HUES64 (cell line): ENCODE measurements around the gene STAP1. TPM values are rescaled to one million over a fixed set of nuclear protein-coding genes. Genes with fewer than 3 reads are reported as not detected.
"Not testable (repeated sequence)": the region's sequence is repeated elsewhere in the genome, so short reads cannot be mapped to it uniquely, and the experiment has no call there.

Source experiments
- H3K27ac ChIP-seq: 2 replicates; pipeline ENCODE4 v1.7.0; 2013; ENCODE audit warnings: low read depth, low read length, inconsistent platforms
- H3K27me3 ChIP-seq: 2 replicates; pipeline ENCODE4 v1.6.1; 2013; ENCODE audit warnings: mild to moderate bottlenecking, low read length; ENCODE audit not compliant: insufficient read depth
- H3K36me3 ChIP-seq: 2 replicates; pipeline ENCODE4 v1.6.1; 2013; ENCODE audit warnings: mild to moderate bottlenecking, low read length; ENCODE audit not compliant: insufficient read depth
- H3K4me1 ChIP-seq: 2 replicates; pipeline ENCODE4 v1.6.1; 2013; ENCODE audit warnings: mild to moderate bottlenecking, low read length, moderate library complexity; ENCODE audit not compliant: insufficient read depth
- H3K4me3 ChIP-seq: 2 replicates; pipeline ENCODE4 v1.5.1; 2013; ENCODE audit warnings: mild to moderate bottlenecking, low read length, moderate library complexity
- H3K9ac ChIP-seq: 2 replicates; pipeline ENCODE4 v1.6.1; 2013; ENCODE audit warnings: mild to moderate bottlenecking, low read depth, low read length
- H3K9me3 ChIP-seq: 2 replicates; pipeline ENCODE4 v1.6.1; 2013; ENCODE audit warnings: low read depth, low read length; ENCODE audit not compliant: insufficient read depth
- WGBS: fragments of 150-250, 120-280 bp; methylation state at CpG from one replicate; pipeline ENCODE4 v1.1.7; 2013; ENCODE audit warnings: missing lambda C conversion rate; 5-methylcytosine and 5-hydroxymethylcytosine counted together
- polyA plus RNA-seq, 2 experiments: library from polyadenylated mRNA; stranded (reverse); fragments of 50-300 nt; gene quantifications; one replicate each; pipeline ENCODE4 v1.2.3, GENCODE V29; 2013

STAP1 gene
- polyA plus RNA-seq (2013, experiment 1 of 2), result not detected
- polyA plus RNA-seq (2013, experiment 2 of 2), result not detected

- WGBS, result 96% methylated on average over 3 of the region's 4 CpGs
- H3K4me3 ChIP-seq, result no peak within 1 kb of the TSS
- H3K9ac ChIP-seq, result no peak within 1 kb of the TSS
- H3K27ac ChIP-seq, result no peak within 1 kb of the TSS
- no peaks in the 10 kb centered on the region for H3K27me3 ChIP-seq
- no peaks in the 10 kb centered on the region for H3K36me3 ChIP-seq
- H3K4me1 ChIP-seq, result no peaks in the 10 kb centered on the region
- no peaks in the 10 kb centered on the region for H3K9me3 ChIP-seq
Measured at GRCh38 chr4:67558493-67558892, at the start of gene STAP1. TSS of gene STAP1 (plus strand) at chr4:67558727. CDS start at chr4:67558810, 83 bp downstream.

DNA sequence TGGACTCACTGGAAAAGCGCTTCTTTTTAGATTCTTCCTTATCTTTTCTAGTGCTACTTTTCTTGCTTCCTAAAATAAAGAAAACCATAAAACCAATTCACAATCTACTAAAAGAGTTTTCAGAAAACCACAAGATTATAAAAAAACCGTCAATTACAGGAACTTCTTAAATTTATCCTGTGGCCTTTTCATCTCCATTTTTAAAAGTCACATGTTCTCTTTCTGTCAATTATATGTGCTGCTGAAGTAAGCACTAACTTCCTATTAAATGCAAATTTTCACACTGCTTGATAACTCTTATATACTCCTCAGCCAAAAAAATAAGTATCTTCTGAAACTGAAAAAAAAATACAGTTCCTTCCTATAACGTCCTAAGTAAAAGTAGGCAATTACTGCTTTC, 46.0 kb upstream of the STAP1 start:
- Histone ChIP-seq H3K27ac (no peak overlapping the region), H3K9me3 (no peaks in the 10 kb centered on the region), H3K27me3 (no peaks in the 10 kb centered on the region), H3K4me3 (no peak overlapping the region), H3K9ac (no peak overlapping the region), H3K36me3 (peaks cover 86% of the 10 kb centered on the region), H3K4me1 (no peaks in the 10 kb centered on the region)
- 99% methylated on average over 3 of the region's 3 CpGs for WGBS

GRCh38 chr4:67520141-67520540, 38.4 kb upstream of the STAP1 start:
- 95% methylated on average over 5 of the region's 5 CpGs for WGBS
- H3K4me3 ChIP-seq, result no peak overlapping the region
- H3K27ac ChIP-seq, result no peak overlapping the region
- H3K9ac ChIP-seq, result no peak overlapping the region
- no peaks in the 10 kb centered on the region for H3K27me3 ChIP-seq
- peaks cover 33% of the 10 kb centered on the region for H3K36me3 ChIP-seq
- H3K4me1 ChIP-seq, result no peaks in the 10 kb centered on the region
- H3K9me3 ChIP-seq, result no peaks in the 10 kb centered on the region

DNA sequence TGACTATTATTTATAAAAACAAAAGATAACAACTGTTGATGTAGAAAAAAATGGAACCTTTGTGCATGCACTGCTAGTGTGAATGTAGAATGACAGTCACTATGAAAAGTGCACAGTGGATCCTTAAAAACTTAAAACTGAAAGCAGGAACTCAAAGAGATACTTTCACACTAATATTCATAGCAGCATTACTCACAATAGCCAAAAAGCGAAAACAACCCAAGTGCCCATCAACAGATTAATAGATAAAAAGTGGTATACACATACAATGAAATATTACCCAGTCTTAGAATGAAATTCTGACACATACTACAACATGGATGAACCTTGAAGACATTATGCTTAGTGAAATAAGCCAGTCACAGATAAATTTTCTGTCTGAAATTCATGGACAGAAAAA, 37.0 kb upstream of the STAP1 start:
- no peaks in the 10 kb centered on the region for H3K9me3 ChIP-seq
- H3K4me3 ChIP-seq, result no peak overlapping the region
- WGBS, result no CpG with 5 or more reads among the region's 1 CpG
- no peak overlapping the region for H3K27ac ChIP-seq
- H3K9ac ChIP-seq, result no peak overlapping the region
- H3K27me3 ChIP-seq, result no peaks in the 10 kb centered on the region
- H3K4me1 ChIP-seq, result no peaks in the 10 kb centered on the region
- peaks cover 26% of the 10 kb centered on the region for H3K36me3 ChIP-seq

GRCh38 chr4:67522230-67522629, 36.3 kb upstream of the STAP1 start:
- H3K27me3 ChIP-seq, result no peaks in the 10 kb centered on the region
- WGBS, result 86% methylated on average over 1 of the region's 2 CpGs
- no peak overlapping the region for H3K9ac ChIP-seq
- H3K9me3 ChIP-seq, result no peaks in the 10 kb centered on the region
- H3K4me1 ChIP-seq, result no peaks in the 10 kb centered on the region
- H3K27ac ChIP-seq, result no peak overlapping the region
- no peak overlapping the region for H3K4me3 ChIP-seq
- peaks cover 25% of the 10 kb centered on the region for H3K36me3 ChIP-seq

- 98% methylated on average over 9 of the region's 10 CpGs for WGBS
- peaks cover 19% of the 10 kb centered on the region for H3K36me3 ChIP-seq
- no peaks in the 10 kb centered on the region for H3K4me1 ChIP-seq
- no peak overlapping the region for H3K4me3 ChIP-seq
- H3K27ac ChIP-seq, result no peak overlapping the region
- no peak overlapping the region for H3K9ac ChIP-seq
- H3K9me3 ChIP-seq, result no peaks in the 10 kb centered on the region
- no peaks in the 10 kb centered on the region for H3K27me3 ChIP-seq
Measured at GRCh38 chr4:67522851-67523671, 35.5 kb upstream of the STAP1 start.

- H3K27ac ChIP-seq, H3K9me3 ChIP-seq: not testable (repeated sequence)
Measured at GRCh38 chr4:67524140-67524539, 34.4 kb upstream of the STAP1 start.

GRCh38 chr4:67531379-67531962, 27.1 kb upstream of the STAP1 start:
- H3K9me3 ChIP-seq, result 0 out of 2 replicates have a peak, but pooled peaks cover 3% of the 10 kb centered on the region
- 94% methylated on average over 4 of the region's 4 CpGs for WGBS
- H3K9ac ChIP-seq, result no peak overlapping the region
- H3K4me3 ChIP-seq, result no peak overlapping the region
- no peaks in the 10 kb centered on the region for H3K27me3 ChIP-seq
- no peaks in the 10 kb centered on the region for H3K4me1 ChIP-seq
- peaks cover 74% of the 10 kb centered on the region for H3K36me3 ChIP-seq
- no peak overlapping the region for H3K27ac ChIP-seq

More at GRCh38 chr4:67524140-67524539, 34.4 kb upstream of the STAP1 start:
- WGBS, result 96% methylated on average over 2 of the region's 3 CpGs
- not testable (repeated sequence) for H3K27me3 ChIP-seq, H3K4me1 ChIP-seq, H3K4me3 ChIP-seq, H3K9ac ChIP-seq
- H3K36me3 ChIP-seq, result peaks cover 19% of the 10 kb centered on the region

DNA sequence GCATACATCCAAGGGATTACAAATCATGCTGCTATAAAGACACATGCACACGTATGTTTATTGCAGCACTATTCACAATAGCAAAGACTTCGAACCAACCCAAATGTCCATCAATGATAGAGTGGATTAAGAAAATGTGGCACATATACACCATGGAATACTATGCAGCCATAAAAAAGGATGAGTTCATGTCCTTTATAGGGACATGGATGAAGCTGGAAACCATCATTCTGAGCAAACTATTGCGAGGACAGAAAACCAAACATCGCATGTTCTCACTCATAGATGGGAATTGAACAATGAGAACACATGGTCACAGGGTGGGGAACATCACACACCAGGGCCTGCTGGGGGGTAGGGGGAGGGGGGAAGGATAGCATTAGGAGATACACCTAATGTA, 26.1 kb upstream of the STAP1 start:
- not testable (repeated sequence) for H3K27ac ChIP-seq, H3K4me3 ChIP-seq, H3K9me3 ChIP-seq, H3K4me1 ChIP-seq, H3K27me3 ChIP-seq, H3K9ac ChIP-seq
- peaks cover 77% of the 10 kb centered on the region for H3K36me3 ChIP-seq
- WGBS, result 100% methylated on average over 3 of the region's 4 CpGs

GRCh38 chr4:67533112-67533511, 25.4 kb upstream of the STAP1 start:
- H3K4me1 ChIP-seq, result no peaks in the 10 kb centered on the region
- 94% methylated on average over 3 of the region's 3 CpGs for WGBS
- H3K36me3 ChIP-seq, result peaks cover 82% of the 10 kb centered on the region
- no peaks in the 10 kb centered on the region for H3K27me3 ChIP-seq
- H3K9me3 ChIP-seq, result 0 out of 2 replicates have a peak, but pooled peaks cover 3% of the 10 kb centered on the region
- no peak overlapping the region for H3K9ac ChIP-seq
- no peak overlapping the region for H3K27ac ChIP-seq
- no peak overlapping the region for H3K4me3 ChIP-seq

DNA sequence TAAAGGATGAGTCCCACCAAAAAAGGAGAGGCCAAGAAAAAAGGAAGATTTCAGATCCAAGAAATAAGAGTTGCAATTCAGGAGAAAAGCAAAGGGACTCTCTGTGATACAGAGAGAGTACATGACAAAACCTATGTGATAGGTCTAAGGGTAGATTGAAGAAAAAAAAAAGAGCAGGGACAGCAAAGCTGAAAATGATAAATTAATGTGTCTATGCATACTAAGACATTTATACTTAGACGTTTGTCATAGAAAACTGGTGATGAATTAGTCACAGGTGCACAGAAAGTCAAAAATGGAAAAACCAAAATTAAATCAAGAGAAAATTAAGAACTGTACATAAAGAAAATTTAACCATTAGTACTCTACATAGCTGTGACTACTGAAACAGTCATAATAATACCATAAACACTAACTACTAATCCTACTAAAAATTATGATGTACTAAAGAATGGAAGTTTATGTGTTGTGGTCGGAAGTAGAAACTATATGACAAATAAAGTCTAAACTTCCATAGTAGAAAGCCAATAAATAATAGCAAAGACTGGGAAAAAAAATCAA, 23.2 kb upstream of the STAP1 start:
- Histone ChIP-seq H3K36me3 (peaks cover 84% of the 10 kb centered on the region), H3K4me1 (no peaks in the 10 kb centered on the region), H3K9ac (no peak overlapping the region), H3K27me3 (no peaks in the 10 kb centered on the region), H3K9me3 (0 out of 2 replicates have a peak, but pooled peaks cover 3% of the 10 kb centered on the region), H3K4me3 (no peak overlapping the region), H3K27ac (no peak overlapping the region)
- WGBS, result 86% methylated on average over 1 of the region's 2 CpGs
